Caco-2 (cell line): Measurements from ENCODE around the gene LOXL3. TPM values are rescaled to one million over a fixed set of nuclear protein-coding genes. Genes with fewer than 3 reads are reported as not detected.

Experiments used
- BruUV-seq: library from RNA; stranded (reverse); fragments of 400-500 nt; replicated peaks from 2 replicates; lab custom pipeline; 2021; lab: Mats Ljungman, UMichigan
- CTCF ChIA-PET: fragments of 300-600 bp; sonication (Branson Sonifier 250); formaldehyde crosslinking; loops from one replicate; lab custom pipeline; 2022; ENCODE audit warnings: antibody characterized with exemption; lab: Charles Lee
- POLR2A ChIA-PET: fragments of 300-600 bp; sonication (Branson Sonifier 250); formaldehyde crosslinking; loops from one replicate; lab custom pipeline; 2022; ENCODE audit warnings: antibody characterized with exemption; lab: Charles Lee
- DNase-seq, 2 experiments: peaks; one replicate each; pipeline versions ENCODE4 v3.0.0 to v3.0.0-alpha.2; 2020 to 2022
- H3K27me3 ChIP-seq: replicated peaks from 2 replicates; pipeline ENCODE4 v1.6.0; 2011; ENCODE audit warnings: low read length; ENCODE audit not compliant: control insufficient read depth, insufficient read depth
- H3K36me3 ChIP-seq: 2 replicates; pipeline ENCODE4 v1.5.1; 2011; ENCODE audit warnings: low read length; ENCODE audit not compliant: control insufficient read depth, insufficient read depth
- H3K4me1 ChIP-seq: fragments of 250-450 bp; sonication (Bioruptor Pico); 2 replicates; pipeline ENCODE4 v1.5.1; 2020; ENCODE audit warnings: mild to moderate bottlenecking
- H3K4me3 ChIP-seq: 2 replicates; pipeline ENCODE4 v1.5.1; 2011; ENCODE audit warnings: low read depth, mild to moderate bottlenecking, control low read depth, low read length
- H3K9me3 ChIP-seq: fragments of 250-450 bp; sonication (Bioruptor Pico); 2 replicates; pipeline ENCODE4 v1.5.1; 2020; ENCODE audit warnings: mild to moderate bottlenecking, moderate library complexity
- H3K27ac Mint-ChIP-seq: one replicate; pipeline ENCODE4 v1.8.0; 2022; ENCODE audit warnings: mixed read lengths; ENCODE audit not compliant: unreplicated experiment
- H3K27me3 Mint-ChIP-seq: one replicate; pipeline ENCODE4 v1.8.0; 2022; ENCODE audit warnings: mixed read lengths; ENCODE audit not compliant: insufficient read depth, unreplicated experiment
- H3K36me3 Mint-ChIP-seq: one replicate; pipeline ENCODE4 v1.8.0; 2022; ENCODE audit warnings: mild to moderate bottlenecking, mixed read lengths; ENCODE audit not compliant: insufficient read depth, unreplicated experiment
- H3K4me1 Mint-ChIP-seq: one replicate; pipeline ENCODE4 v1.8.0; 2022; ENCODE audit warnings: low read depth, mixed read lengths; ENCODE audit not compliant: unreplicated experiment
- H3K4me3 Mint-ChIP-seq: one replicate; pipeline ENCODE4 v1.8.0; 2022; ENCODE audit warnings: mild to moderate bottlenecking, moderate library complexity, mixed read lengths; ENCODE audit not compliant: unreplicated experiment
- H3K9me3 Mint-ChIP-seq: one replicate; pipeline ENCODE4 v1.8.0; 2022; ENCODE audit warnings: mixed read lengths; ENCODE audit not compliant: unreplicated experiment
- CTCF ChIP-seq, 2 experiments: fragments of 200-600 bp in 1 of 2; IDR thresholded peaks; 1 replicate in 1 of 2; 2 replicates in 1 of 2; pipeline versions ENCODE4 v1.5.1 to v1.8.0; 2011 to 2022; ENCODE audit warnings: antibody characterized with exemption in 1 of 2, control low read depth in 1 of 2, inconsistent platforms in 1 of 2, low read depth in 1 of 2, low read length in 1 of 2, mild to moderate bottlenecking in 1 of 2, moderate library complexity in 1 of 2; ENCODE audit not compliant: insufficient read depth in 1 of 2, severe bottlenecking in 1 of 2, unreplicated experiment in 1 of 2
- intact Hi-C: fragments of 100-400 bp; cut with micrococcal nuclease; formaldehyde crosslinking; loops from one replicate; pipeline ENCODE4 v1.10.0; 2022; ENCODE audit not compliant: unreplicated experiment
- total RNA-seq: library from RNA; stranded (reverse); gene quantifications from 2 replicates; pipeline ENCODE4 v1.2.3, GENCODE V29; 2022

Gene LOXL3
- total RNA-seq, 1 experiment from 2014 or later, result 13.8 TPM

GRCh38 chr2:74482801-74483674 is 70.7 kb downstream of the LOXL3 start, which contains the start of the genes CCDC142 and TTC31:
CCDC142 (minus strand) TSS chr2:74482998; CDS start chr2:74482837, 161 bp downstream.
TTC31 (plus strand) TSS chr2:74483081; CDS start chr2:74483096, 15 bp downstream.
- DNase-seq, result peak; percentile 95 to 96
- peaks cover 25% of the 10 kb centered on the region for H3K4me1 Mint-ChIP-seq
- peak; percentile 89 to 95 for TF ChIP-seq CTCF (IDR thresholded peaks at IDR 0.05; ENCODE audit: insufficient read depth in 1 of 2, low read depth in 1 of 2, low read length in 1 of 2, severe bottlenecking in 1 of 2, unreplicated experiment in 1 of 2)
- TSS peak; percentile 87 for BruUV-seq
- intact Hi-C loops, result loop anchor here (1.0 to 2.0 kb wide), 9 partner anchors 11 to 104 kb away; partner anchors contain the start of genes AUP1, HTRA2, LBX2 and MRPL53
- no peaks in the 10 kb centered on the region for H3K27me3 ChIP-seq
- peak within 1 kb of the TSS; percentile 90 for H3K27ac Mint-ChIP-seq
- CTCF ChIA-PET, result interaction anchor here (0.6 to 2.0 kb wide), 14 partner anchors 10 to 107 kb away, joined by 3 to 8 read pairs (median 6); partner anchors contain the start of genes MRPL53, PCGF1 and WBP1
- H3K9me3 Mint-ChIP-seq, result no peaks in the 10 kb centered on the region
- peaks cover 64% of the 10 kb centered on the region for H3K36me3 Mint-ChIP-seq
- H3K27me3 Mint-ChIP-seq, result no peaks in the 10 kb centered on the region
- POLR2A ChIA-PET, result interaction anchor here (0.8 to 1.3 kb wide), 3 partner anchors 10 to 47 kb away, joined by 3 to 4 read pairs (median 3); partner anchors contain the start of genes AUP1 and HTRA2
- peak within 1 kb of the TSS; percentile 76 for H3K4me3 ChIP-seq
- H3K4me1 ChIP-seq, result peaks cover 12% of the 10 kb centered on the region
- peak within 1 kb of the TSS; percentile 82 for H3K4me3 Mint-ChIP-seq
- H3K36me3 ChIP-seq, result peaks cover 3% of the 10 kb centered on the region; the same call in 1 of the 2 replicates
- H3K9me3 ChIP-seq, result no peaks in the 10 kb centered on the region

Other genes starting within 250 kb of the LOXL3 start
- gene SLC4A5, start 210.5 kb downstream of the LOXL3 start, total RNA-seq, result 1.9 and 2.2 TPM in 2 replicates
- gene DCTN1, start 173.6 kb downstream of the LOXL3 start, total RNA-seq, result 132 and 139 TPM in 2 replicates
- 0.84 and 1.7 TPM in 2 replicates for gene C2orf81, start 132.3 kb downstream of the LOXL3 start, total RNA-seq
- gene WDR54, start 132.2 kb downstream of the LOXL3 start, total RNA-seq, result 8.4 and 9.9 TPM in 2 replicates
- gene RTKN, start 112.0 kb downstream of the LOXL3 start, total RNA-seq, result 123 and 139 TPM in 2 replicates
- 25.2 and 29.1 TPM in 2 replicates for gene INO80B, start 98.9 kb downstream of the LOXL3 start, total RNA-seq
- 53.4 and 54.8 TPM in 2 replicates for gene WBP1, start 95.5 kb downstream of the LOXL3 start, total RNA-seq
- gene MOGS, start 88.6 kb downstream of the LOXL3 start, total RNA-seq, result 70.5 and 71.1 TPM in 2 replicates
- gene MRPL53, start 81.3 kb downstream of the LOXL3 start, total RNA-seq, result 88.4 and 102 TPM in 2 replicates
- 39.0 and 47.1 TPM in 2 replicates for gene CCDC142, start 70.9 kb downstream of the LOXL3 start, total RNA-seq
- 31.3 and 32.4 TPM in 2 replicates for gene TTC31, start 70.9 kb downstream of the LOXL3 start, total RNA-seq
- 11.1 and 11.4 TPM in 2 replicates for gene LBX2, start 54.3 kb downstream of the LOXL3 start, total RNA-seq
- gene PCGF1, start 46.2 kb downstream of the LOXL3 start, total RNA-seq, result 27.0 and 29.7 TPM in 2 replicates
- 0.68 and 0.72 TPM in 2 replicates for gene TLX2, start 39.5 kb downstream of the LOXL3 start, total RNA-seq
- gene DQX1, start 27.7 kb downstream of the LOXL3 start, total RNA-seq, result 0.50 and 1.4 TPM in 2 replicates
- 154 and 156 TPM in 2 replicates for gene AUP1, start 24.2 kb downstream of the LOXL3 start, total RNA-seq
- gene HTRA2, start 24.0 kb downstream of the LOXL3 start, total RNA-seq, result 27.0 and 27.3 TPM in 2 replicates
- gene DOK1, start 778 bp upstream of the LOXL3 start, total RNA-seq, result 5.1 and 5.5 TPM in 2 replicates
- not detected in 2 replicates for gene M1AP, start 94.4 kb upstream of the LOXL3 start, total RNA-seq
- gene SEMA4F, start 100.3 kb upstream of the LOXL3 start, total RNA-seq, result 6.2 and 7.6 TPM in 2 replicates